ENCODE results near the gene NSUN4.

The NSUN4 gene

GRCh38 chr1:46340404-46341221 is at the start of gene NSUN4:
Gene NSUN4, plus strand, starts transcription at chr1:46340807. Its CDS starts 20 bp downstream, at chr1:46340827.
- no peaks in the 10 kb centered on the region for H3K36me3 ChIP-seq (ENCODE audit: control insufficient read depth, insufficient read depth, low read length)
- no peaks in the 10 kb centered on the region for H3K79me2 ChIP-seq
- no peaks in the 10 kb centered on the region for H3K27me3 ChIP-seq (ENCODE audit: control insufficient read depth, insufficient read depth, low read length)
- TF ChIP-seq, protein P1, sequence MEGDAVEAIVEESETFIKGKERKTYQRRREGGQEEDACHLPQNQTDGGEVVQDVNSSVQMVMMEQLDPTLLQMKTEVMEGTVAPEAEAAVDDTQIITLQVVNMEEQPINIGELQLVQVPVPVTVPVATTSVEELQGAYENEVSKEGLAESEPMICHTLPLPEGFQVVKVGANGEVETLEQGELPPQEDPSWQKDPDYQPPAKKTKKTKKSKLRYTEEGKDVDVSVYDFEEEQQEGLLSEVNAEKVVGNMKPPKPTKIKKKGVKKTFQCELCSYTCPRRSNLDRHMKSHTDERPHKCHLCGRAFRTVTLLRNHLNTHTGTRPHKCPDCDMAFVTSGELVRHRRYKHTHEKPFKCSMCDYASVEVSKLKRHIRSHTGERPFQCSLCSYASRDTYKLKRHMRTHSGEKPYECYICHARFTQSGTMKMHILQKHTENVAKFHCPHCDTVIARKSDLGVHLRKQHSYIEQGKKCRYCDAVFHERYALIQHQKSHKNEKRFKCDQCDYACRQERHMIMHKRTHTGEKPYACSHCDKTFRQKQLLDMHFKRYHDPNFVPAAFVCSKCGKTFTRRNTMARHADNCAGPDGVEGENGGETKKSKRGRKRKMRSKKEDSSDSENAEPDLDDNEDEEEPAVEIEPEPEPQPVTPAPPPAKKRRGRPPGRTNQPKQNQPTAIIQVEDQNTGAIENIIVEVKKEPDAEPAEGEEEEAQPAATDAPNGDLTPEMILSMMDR (IDR thresholded peaks at IDR 0.05), result peak; percentile 66
- peak within 1 kb of the TSS; percentile 80 for H2AFZ ChIP-seq
- no peaks in the 10 kb centered on the region for H3K9me3 ChIP-seq (ENCODE audit: control insufficient read depth, low read length)
- peak within 1 kb of the TSS; percentile 93 for H3K27ac ChIP-seq
- H3K4me2 ChIP-seq (ENCODE audit: low read length), result peak within 1 kb of the TSS; percentile 80
- H3K4me3 ChIP-seq (ENCODE audit: low read depth, low read length), result peak within 1 kb of the TSS; percentile 85
- H3K9ac ChIP-seq, result no peak within 1 kb of the TSS
- H3K4me1 ChIP-seq, result no peaks in the 10 kb centered on the region

DNA sequence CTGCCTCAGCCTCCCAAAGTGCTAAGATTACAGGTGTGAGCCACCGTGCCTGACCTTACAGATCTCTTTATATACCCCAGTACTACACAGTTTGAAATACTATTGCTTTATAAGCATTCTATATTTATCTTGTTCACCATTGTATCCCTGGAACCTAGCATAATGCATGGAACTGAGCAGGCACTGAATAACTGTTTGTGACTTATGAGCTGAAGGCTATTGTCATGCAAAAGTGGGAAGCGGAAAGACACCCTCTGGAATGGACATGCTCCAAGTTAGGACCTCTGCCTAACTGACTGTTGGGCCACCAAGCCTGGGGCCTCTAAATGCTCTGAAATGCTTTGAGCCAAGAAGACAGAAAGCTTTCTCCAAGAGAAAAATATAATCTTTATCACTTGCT is 45.3 kb upstream of the NSUN4 start:
- Histone ChIP-seq H3K4me3 (ENCODE audit: low read depth, low read length) (no peak overlapping the region), H3K4me1 (no peaks in the 10 kb centered on the region), H2AFZ (no peak overlapping the region), H3K9me3 (ENCODE audit: control insufficient read depth, low read length) (no peaks in the 10 kb centered on the region), H3K27me3 (ENCODE audit: control insufficient read depth, insufficient read depth, low read length) (no peaks in the 10 kb centered on the region), H3K4me2 (ENCODE audit: low read length) (no peak overlapping the region), H3K79me2 (peaks cover 33% of the 10 kb centered on the region), H3K36me3 (ENCODE audit: control insufficient read depth, insufficient read depth, low read length) (no peaks in the 10 kb centered on the region), H3K27ac (no peak overlapping the region), H3K9ac (no peak overlapping the region)
- TF ChIP-seq, protein P1 (IDR thresholded peaks at IDR 0.05), result no peak

DNA sequence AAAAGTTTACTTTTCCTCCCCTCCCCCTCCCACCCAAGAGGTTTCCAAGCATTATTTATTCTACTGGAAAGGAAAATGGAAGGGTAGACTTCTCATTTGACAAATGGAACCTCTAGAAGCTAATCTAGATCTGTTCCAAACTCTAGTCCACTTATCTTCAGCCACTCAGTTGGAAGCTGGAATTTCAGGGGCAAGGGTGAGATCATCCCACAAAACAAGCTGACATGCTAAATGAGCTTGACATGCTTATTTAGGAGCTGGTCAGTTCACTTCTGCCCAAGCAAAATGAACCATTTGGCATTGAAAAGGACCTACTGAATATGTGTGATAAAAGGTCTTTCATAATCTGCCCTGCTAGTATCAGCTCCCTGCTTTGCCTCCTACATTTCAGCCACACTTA is 42.2 kb upstream of the NSUN4 start:
- no peak overlapping the region for H3K27ac ChIP-seq
- TF ChIP-seq, protein P1 (IDR thresholded peaks at IDR 0.05), result no peak
- no peak overlapping the region for H3K4me3 ChIP-seq (ENCODE audit: low read depth, low read length)
- peak overlapping the region; percentile 27 for H3K4me2 ChIP-seq (ENCODE audit: low read length)
- H3K4me1 ChIP-seq, result peaks cover 8% of the 10 kb centered on the region
- H3K27me3 ChIP-seq (ENCODE audit: control insufficient read depth, insufficient read depth, low read length), result no peaks in the 10 kb centered on the region
- H2AFZ ChIP-seq, result no peak overlapping the region
- no peaks in the 10 kb centered on the region for H3K9me3 ChIP-seq (ENCODE audit: control insufficient read depth, low read length)
- no peaks in the 10 kb centered on the region for H3K36me3 ChIP-seq (ENCODE audit: control insufficient read depth, insufficient read depth, low read length)
- H3K9ac ChIP-seq, result no peak overlapping the region
- peaks cover 45% of the 10 kb centered on the region for H3K79me2 ChIP-seq

- Histone ChIP-seq H3K4me1 (peaks cover 8% of the 10 kb centered on the region), H3K4me3 (ENCODE audit: low read depth, low read length) (peak overlapping the region; percentile 96), H3K79me2 (peaks cover 47% of the 10 kb centered on the region), H3K4me2 (ENCODE audit: low read length) (peak overlapping the region; percentile 85), H3K27ac (peak overlapping the region; percentile 96), H2AFZ (no peak overlapping the region), H3K27me3 (ENCODE audit: control insufficient read depth, insufficient read depth, low read length) (no peaks in the 10 kb centered on the region), H3K9ac (peak overlapping the region; percentile 91), H3K36me3 (ENCODE audit: control insufficient read depth, insufficient read depth, low read length) (no peaks in the 10 kb centered on the region), H3K9me3 (ENCODE audit: control insufficient read depth, low read length) (no peaks in the 10 kb centered on the region)
- TF ChIP-seq, protein P1 (IDR thresholded peaks at IDR 0.05), result no peak
Observed at GRCh38 chr1:46300673-46301405, 39.8 kb upstream of the NSUN4 start.
